ENCODE data around the gene EPHB1. TPM values are rescaled to one million over a fixed set of nuclear protein-coding genes. Genes with fewer than 3 reads are reported as not detected.

EPHB1 gene
- total and polyA plus RNA-seq, 2 donors (not counting 3 experiments of a cell fraction or from before 2014, with no cell fraction given), result 1.3 to 5.2 TPM

- Histone ChIP-seq H3K4me3 (replicated peaks in 1 of 3; ENCODE audit: insufficient read depth in 1 of 3, low read depth in 1 of 3, low read length in 3 of 3) (no peak overlapping the region), H4K20me1 (replicated peaks; ENCODE audit: control insufficient read depth, extremely low read depth, insufficient read depth, low read length) (no peaks in the 10 kb centered on the region), H3K79me2 (ENCODE audit: control insufficient read depth, insufficient read depth, low read length) (no peaks in the 10 kb centered on the region), H3K9me1 (replicated peaks; ENCODE audit: control insufficient read depth, extremely low read depth, insufficient read depth, low read length) (no peaks in the 10 kb centered on the region), H3K27ac (ENCODE audit: insufficient read depth, low read depth, low read length) (no peak overlapping the region), H3K4me1 (ENCODE audit: control insufficient read depth, extremely low read depth, insufficient read depth, low read length) (no peaks in the 10 kb centered on the region), H3K27me3 (ENCODE audit: control insufficient read depth in 2 of 2, insufficient read depth in 2 of 2, low read length in 2 of 2) (no peaks in the 10 kb centered on the region), H2AFZ (ENCODE audit: low read depth, low read length) (no peak overlapping the region), H3K9ac (replicated peaks; ENCODE audit: extremely low read depth, insufficient read depth, low read length) (no peak overlapping the region), H3K4me2 (ENCODE audit: insufficient read depth, low read length) (no peak overlapping the region), H3K36me3 (ENCODE audit: control insufficient read depth in 2 of 2, extremely low read depth in 1 of 2, insufficient read depth in 2 of 2, low read length in 2 of 2) (no peaks in the 10 kb centered on the region), H3K9me3 (replicated peaks; ENCODE audit: control insufficient read depth, insufficient read depth, low read length) (no peaks in the 10 kb centered on the region)
- dilution Hi-C loops (cut with MboI; ENCODE audit: extremely low pct_ligation_motif_present, low sequenced_read_pairs), result no loop called here
- CTCF ChIA-PET, result no interaction called here
- TF ChIP-seq MYC (IDR thresholded peaks at IDR 0.05; ENCODE audit: low read depth, low read length) (no peak), FOS (IDR thresholded peaks at IDR 0.05; ENCODE audit: borderline replicate concordance, insufficient read depth, low read length) (no peak), POLR2AphosphoS5 (IDR thresholded peaks at IDR 0.05; ENCODE audit: insufficient read depth, low read depth, low read length) (no peak), POLR2A (IDR thresholded peaks at IDR 0.05; ENCODE audit: low read depth, low read length) (no peak), MAX (IDR thresholded peaks at IDR 0.05; ENCODE audit: insufficient read depth, insufficient read length) (no peak)
- intact Hi-C loops (cut with micrococcal nuclease), result no loop called here
- POLR2A ChIA-PET, result no interaction called here
- DNase-seq (ENCODE audit: low read depth, low spot score) (no peak), FAIRE-seq (no peak)
- BruUV-seq (replicated peaks), result no TSS peak
These were observed 418.8 kb downstream of the EPHB1 start for GRCh38 chr3:135213822-135214221.

DNA sequence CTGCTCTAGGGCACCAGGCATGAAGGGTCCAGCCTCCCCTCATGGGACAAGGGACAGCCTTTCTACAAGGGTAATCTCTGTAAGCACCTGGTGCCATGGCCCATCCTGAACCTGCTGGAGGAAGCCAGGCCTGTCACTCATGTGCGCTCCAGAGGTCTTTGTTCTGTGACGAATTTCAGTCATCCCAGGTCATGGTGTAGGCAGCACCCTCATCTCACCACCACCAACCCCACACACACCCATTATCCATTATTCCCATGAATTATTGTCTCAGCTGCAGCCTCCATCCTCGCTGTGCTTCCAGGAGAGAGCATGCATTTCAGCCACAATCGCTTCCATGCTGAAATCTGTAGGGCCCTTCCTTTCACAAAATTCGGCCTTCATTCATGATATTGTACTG lies 419.3 kb downstream of the EPHB1 start:
- TF ChIP-seq, protein P1, sequence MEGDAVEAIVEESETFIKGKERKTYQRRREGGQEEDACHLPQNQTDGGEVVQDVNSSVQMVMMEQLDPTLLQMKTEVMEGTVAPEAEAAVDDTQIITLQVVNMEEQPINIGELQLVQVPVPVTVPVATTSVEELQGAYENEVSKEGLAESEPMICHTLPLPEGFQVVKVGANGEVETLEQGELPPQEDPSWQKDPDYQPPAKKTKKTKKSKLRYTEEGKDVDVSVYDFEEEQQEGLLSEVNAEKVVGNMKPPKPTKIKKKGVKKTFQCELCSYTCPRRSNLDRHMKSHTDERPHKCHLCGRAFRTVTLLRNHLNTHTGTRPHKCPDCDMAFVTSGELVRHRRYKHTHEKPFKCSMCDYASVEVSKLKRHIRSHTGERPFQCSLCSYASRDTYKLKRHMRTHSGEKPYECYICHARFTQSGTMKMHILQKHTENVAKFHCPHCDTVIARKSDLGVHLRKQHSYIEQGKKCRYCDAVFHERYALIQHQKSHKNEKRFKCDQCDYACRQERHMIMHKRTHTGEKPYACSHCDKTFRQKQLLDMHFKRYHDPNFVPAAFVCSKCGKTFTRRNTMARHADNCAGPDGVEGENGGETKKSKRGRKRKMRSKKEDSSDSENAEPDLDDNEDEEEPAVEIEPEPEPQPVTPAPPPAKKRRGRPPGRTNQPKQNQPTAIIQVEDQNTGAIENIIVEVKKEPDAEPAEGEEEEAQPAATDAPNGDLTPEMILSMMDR (IDR thresholded peaks at IDR 0.05; ENCODE audit: extremely low read depth in 1 of 2, insufficient read depth in 1 of 2, low read depth in 1 of 2, low read length in 2 of 2), result no peak
- TF ChIP-seq JUN (IDR thresholded peaks at IDR 0.05; ENCODE audit: borderline replicate concordance, insufficient read depth, insufficient read length, low read depth) (no peak), MAX (IDR thresholded peaks at IDR 0.05; ENCODE audit: insufficient read depth, insufficient read length) (no peak)
- Histone ChIP-seq H3K9me1 (replicated peaks; ENCODE audit: control insufficient read depth, extremely low read depth, insufficient read depth, low read length) (no peaks in the 10 kb centered on the region), H2AFZ (ENCODE audit: low read depth, low read length) (no peak overlapping the region), H3K27ac (ENCODE audit: insufficient read depth, low read depth, low read length) (no peak overlapping the region), H3K4me3 (replicated peaks in 1 of 3; ENCODE audit: insufficient read depth in 1 of 3, low read depth in 1 of 3, low read length in 3 of 3) (no peak overlapping the region), H3K9ac (replicated peaks; ENCODE audit: extremely low read depth, insufficient read depth, low read length) (no peak overlapping the region), H3K36me3 (ENCODE audit: control insufficient read depth in 2 of 2, extremely low read depth in 1 of 2, insufficient read depth in 2 of 2, low read length in 2 of 2) (no peaks in the 10 kb centered on the region), H3K4me1 (ENCODE audit: control insufficient read depth, extremely low read depth, insufficient read depth, low read length) (no peaks in the 10 kb centered on the region), H3K27me3 (ENCODE audit: control insufficient read depth in 2 of 2, insufficient read depth in 2 of 2, low read length in 2 of 2) (no peaks in the 10 kb centered on the region), H3K9me3 (replicated peaks; ENCODE audit: control insufficient read depth, insufficient read depth, low read length) (no peaks in the 10 kb centered on the region), H4K20me1 (replicated peaks; ENCODE audit: control insufficient read depth, extremely low read depth, insufficient read depth, low read length) (no peaks in the 10 kb centered on the region), H3K79me2 (ENCODE audit: control insufficient read depth, insufficient read depth, low read length) (no peaks in the 10 kb centered on the region), H3K4me2 (ENCODE audit: insufficient read depth, low read length) (no peak overlapping the region)
- FAIRE-seq (no peak), DNase-seq (ENCODE audit: low read depth, low spot score) (no peak)
- no TSS peak for BruUV-seq (replicated peaks)
- CTCF ChIA-PET, result no interaction called here
- intact Hi-C loops (cut with micrococcal nuclease) (no loop called here), dilution Hi-C loops (cut with MboI; ENCODE audit: extremely low pct_ligation_motif_present, low sequenced_read_pairs) (no loop called here)
- POLR2A ChIA-PET, result no interaction called here
